H1 (cell line): Measurements from ENCODE around the gene ASCC1. TPM values are rescaled to one million over a fixed set of nuclear protein-coding genes. Genes with fewer than 3 reads are reported as not detected.

Experiments used
- CTCF ChIA-PET: fragments of 300-600 bp; sonication (Branson Sonifier 250); formaldehyde crosslinking; loops from one replicate; lab custom pipeline; 2021; ENCODE audit not compliant: partially characterized antibody; lab: Charles Lee
- POLR2A ChIA-PET: fragments of 300-600 bp; sonication (Branson Sonifier 250); formaldehyde crosslinking; loops from one replicate; lab custom pipeline; 2021; ENCODE audit warnings: inconsistent platforms; ENCODE audit not compliant: partially characterized antibody; lab: Charles Lee
- DNase-seq, 2 experiments: peaks; one replicate each; pipeline versions ENCODE4 v3.0.0 to v3.0.0-alpha.2; 2010 to 2022; ENCODE audit warnings: low spot score in 2 of 2, low read depth in 1 of 2, mixed read lengths in 1 of 2
- FAIRE-seq: peaks from 2 replicates; lab custom pipeline; 2011; peaks lifted over from hg19 to GRCh38; lab: Jason Lieb, UNC
- H2AFZ ChIP-seq: 2 replicates; pipeline ENCODE4 v1.8.1; 2012; ENCODE audit warnings: low read length, inconsistent platforms
- H2AK5ac ChIP-seq: 2 replicates; pipeline ENCODE4 v1.6.1; 2013; ENCODE audit warnings: low read depth, low read length
- H2BK120ac ChIP-seq: replicated peaks from 2 replicates; pipeline ENCODE3; 2013; ENCODE audit warnings: low read depth, low read length, inconsistent platforms
- H2BK12ac ChIP-seq: 2 replicates; pipeline ENCODE4 v1.6.1; 2013; ENCODE audit warnings: low read depth, low read length
- H2BK15ac ChIP-seq: 2 replicates; pipeline ENCODE4 v1.6.1; 2013; ENCODE audit warnings: low read length
- H2BK20ac ChIP-seq: 2 replicates; pipeline ENCODE4 v1.6.1; 2013; ENCODE audit warnings: low read length
- H2BK5ac ChIP-seq: 2 replicates; pipeline ENCODE4 v1.6.1; 2013; ENCODE audit warnings: low read depth, low read length
- H3K14ac ChIP-seq: 2 replicates; pipeline ENCODE4 v1.6.1; 2013; ENCODE audit warnings: inconsistent platforms; ENCODE audit not compliant: insufficient read length
- H3K18ac ChIP-seq: 2 replicates; pipeline ENCODE4 v1.6.1; 2013; ENCODE audit warnings: low read length; ENCODE audit errors: extremely low read depth
- H3K23ac ChIP-seq: 2 replicates; pipeline ENCODE4 v1.6.1; 2013; ENCODE audit warnings: inconsistent platforms; ENCODE audit not compliant: insufficient read length
- H3K23me2 ChIP-seq: 2 replicates; pipeline ENCODE4 v1.6.1; 2013; ENCODE audit warnings: low read depth, low read length
- H3K27ac ChIP-seq: 2 replicates; pipeline ENCODE4 v1.6.1; 2011; ENCODE audit warnings: low read depth, low read length, inconsistent platforms
- H3K27me3 ChIP-seq, 4 experiments: replicated peaks in 1 of 4; 1 replicate in 1 of 4; 2 replicates in 3 of 4; pipeline versions ENCODE4 v1.6.1 to v1.8.1; 2011 to 2013; ENCODE audit warnings: low read length in 3 of 4, mild to moderate bottlenecking in 3 of 4, inconsistent platforms in 2 of 4, mixed read lengths in 2 of 4, moderate library complexity in 1 of 4; ENCODE audit not compliant: control insufficient read depth in 3 of 4, insufficient read depth in 3 of 4; ENCODE audit errors: extremely low read depth in 1 of 4
- H3K36me3 ChIP-seq, 4 experiments: 2 replicates each; pipeline versions ENCODE4 v1.6.1 to v1.8.1; 2011 to 2013; ENCODE audit warnings: mild to moderate bottlenecking in 4 of 4, low read length in 3 of 4, moderate library complexity in 2 of 4, control low read depth in 1 of 4, inconsistent platforms in 1 of 4; ENCODE audit not compliant: insufficient read depth in 4 of 4, control insufficient read depth in 2 of 4
- H3K4ac ChIP-seq: replicated peaks from 2 replicates; pipeline ENCODE3; 2013; ENCODE audit warnings: low read length, low read depth, mixed read lengths, inconsistent platforms; ENCODE audit not compliant: insufficient read length
- H3K4me1 ChIP-seq, 4 experiments: replicated peaks in 1 of 4; 1 replicate in 1 of 4; 2 replicates in 3 of 4; pipeline versions ENCODE4 v1.6.1 to v1.8.1; 2011 to 2013; ENCODE audit warnings: low read length in 3 of 4, inconsistent platforms in 2 of 4, mixed read lengths in 1 of 4; ENCODE audit not compliant: insufficient read depth in 4 of 4, control insufficient read depth in 3 of 4
- H3K4me2 ChIP-seq, 2 experiments: 2 replicates each; pipeline versions ENCODE4 v1.6.1 to v1.8.1; 2011 to 2013; ENCODE audit warnings: low read depth in 2 of 2, low read length in 2 of 2, control low read depth in 1 of 2, inconsistent platforms in 1 of 2, mild to moderate bottlenecking in 1 of 2; ENCODE audit not compliant: insufficient read depth in 1 of 2
- H3K4me3 ChIP-seq, 4 experiments: fragments of 200-600, 300-600 bp in 1 of 4; sonication (generic), shearing (Covaris generic), sonication (Bioruptor Twin) in 1 of 4; 2 replicates each; pipeline versions ENCODE4 v1.5.1 to v1.8.1; 2011 to 2016; ENCODE audit warnings: low read length in 4 of 4, low read depth in 3 of 4, control low read depth in 2 of 4, inconsistent platforms in 2 of 4, mild to moderate bottlenecking in 2 of 4, mixed read lengths in 1 of 4, moderate library complexity in 1 of 4; ENCODE audit not compliant: insufficient read depth in 2 of 4; ENCODE audit errors: extremely low read depth in 1 of 4
- H3K56ac ChIP-seq: replicated peaks from 2 replicates; pipeline ENCODE3; 2013; ENCODE audit warnings: low read depth, mild to moderate bottlenecking, mixed read lengths, low read length, inconsistent platforms; ENCODE audit not compliant: insufficient read length
- H3K79me1 ChIP-seq: 2 replicates; pipeline ENCODE4 v1.6.1; 2013; ENCODE audit warnings: low read depth, low read length, control low read depth
- H3K79me2 ChIP-seq, 2 experiments: 2 replicates each; pipeline versions ENCODE4 v1.6.1 to v1.8.1; 2012 to 2013; ENCODE audit warnings: low read length in 2 of 2, mild to moderate bottlenecking in 2 of 2, inconsistent platforms in 1 of 2; ENCODE audit not compliant: insufficient read depth in 2 of 2, control insufficient read depth in 1 of 2
- H3K9ac ChIP-seq, 4 experiments: replicated peaks in 1 of 4; 1 replicate in 1 of 4; 2 replicates in 3 of 4; pipeline versions ENCODE4 v1.6.1 to v1.8.1; 2011 to 2013; ENCODE audit warnings: low read depth in 3 of 4, low read length in 3 of 4, control low read depth in 2 of 4, mild to moderate bottlenecking in 2 of 4, moderate library complexity in 2 of 4, inconsistent platforms in 1 of 4; ENCODE audit errors: extremely low read depth in 1 of 4
- H3K9me3 ChIP-seq, 2 experiments: 2 replicates each; pipeline versions ENCODE4 v1.6.1 to v1.8.1; 2012 to 2013; ENCODE audit warnings: mild to moderate bottlenecking in 2 of 2, moderate library complexity in 2 of 2, control low read depth in 1 of 2, inconsistent platforms in 1 of 2, low read depth in 1 of 2, low read length in 1 of 2, mixed read lengths in 1 of 2; ENCODE audit not compliant: insufficient read depth in 2 of 2
- H4K20me1 ChIP-seq, 2 experiments: replicated peaks in 1 of 2; 2 replicates each; pipeline versions ENCODE3 to v1.8.1; 2011 to 2013; ENCODE audit warnings: inconsistent platforms in 2 of 2, low read length in 2 of 2, mild to moderate bottlenecking in 1 of 2; ENCODE audit not compliant: insufficient read depth in 2 of 2, control insufficient read depth in 1 of 2
- H4K5ac ChIP-seq: 2 replicates; pipeline ENCODE4 v1.6.1; 2013; ENCODE audit warnings: low read length, low read depth, mixed read lengths, inconsistent platforms; ENCODE audit not compliant: insufficient read length
- H4K8ac ChIP-seq: 2 replicates; pipeline ENCODE4 v1.8.0; 2013; ENCODE audit warnings: mild to moderate bottlenecking, moderate library complexity, low read length, inconsistent platforms; ENCODE audit not compliant: insufficient read depth; ENCODE audit errors: extremely low read depth
- H4K91ac ChIP-seq: replicated peaks from 2 replicates; pipeline ENCODE3; 2013; ENCODE audit warnings: low read length, mixed read lengths, inconsistent platforms; ENCODE audit not compliant: insufficient read length
- BACH1 ChIP-seq: IDR thresholded peaks from 2 replicates; pipeline ENCODE4 v1.6.1; 2012; ENCODE audit warnings: low read length, improper control_type of control experiment
- BCL11A ChIP-seq, 2 experiments: IDR thresholded peaks; one replicate each; pipeline ENCODE4 v1.6.1; 2011; ENCODE audit warnings: low read depth in 2 of 2, low read length in 2 of 2, mild to moderate bottlenecking in 2 of 2
- CBX5 ChIP-seq: fragments of 300-800, 300-1000 bp; sonication (generic); IDR thresholded peaks from 2 replicates; pipeline ENCODE4 v1.7.1; 2016; ENCODE audit warnings: antibody characterized with exemption, low read length, low read depth
- CHD1 ChIP-seq: IDR thresholded peaks from 2 replicates; pipeline ENCODE4 v1.6.1; 2012; ENCODE audit warnings: low read depth, low read length, improper control_type of control experiment
- CREB1 ChIP-seq: IDR thresholded peaks from 2 replicates; pipeline ENCODE4 v1.6.1; 2012; ENCODE audit warnings: inconsistent platforms
- GABPA ChIP-seq: IDR thresholded peaks from 2 replicates; pipeline ENCODE4 v1.6.1; 2011; ENCODE audit warnings: mild to moderate bottlenecking, low read length, moderate library complexity, borderline replicate concordance; ENCODE audit not compliant: insufficient read depth
- JUND ChIP-seq: IDR thresholded peaks from 2 replicates; pipeline ENCODE4 v1.6.1; 2011; ENCODE audit warnings: mild to moderate bottlenecking, improper control_type of control experiment, low read length
- KDM5A ChIP-seq: fragments of 200-600 bp; IDR thresholded peaks from 2 replicates; pipeline ENCODE4 v1.7.1; 2012; ENCODE audit warnings: mild to moderate bottlenecking, low read length, inconsistent platforms, mixed read lengths
- MAFK ChIP-seq: IDR thresholded peaks from 2 replicates; pipeline ENCODE4 v1.6.1; 2012; ENCODE audit warnings: low read depth, mild to moderate bottlenecking, improper control_type of control experiment, low read length
- PHF8 ChIP-seq: fragments of 200-600 bp; sonication (generic); conservative IDR thresholded peaks from 2 replicates; pipeline ENCODE4 v1.7.1; 2012; ENCODE audit warnings: low read depth, mild to moderate bottlenecking, inconsistent platforms, low read length, moderate library complexity
- POLR2AphosphoS5 ChIP-seq: IDR thresholded peaks from 2 replicates; pipeline ENCODE4 v1.6.1; 2011; ENCODE audit warnings: low read depth, low read length
- RFX5 ChIP-seq: IDR thresholded peaks from 2 replicates; pipeline ENCODE4 v1.6.1; 2011; ENCODE audit warnings: low read depth, low read length, improper control_type of control experiment, borderline replicate concordance
- SIN3A ChIP-seq, 2 experiments: IDR thresholded peaks in 1 of 2; conservative IDR thresholded peaks in 1 of 2; 2 replicates each; pipeline ENCODE4 v1.6.1; 2011 to 2012; ENCODE audit warnings: low read length in 2 of 2, improper control_type of control experiment in 1 of 2, low read depth in 1 of 2, mild to moderate bottlenecking in 1 of 2
- SIRT6 ChIP-seq: IDR thresholded peaks from one replicate; pipeline ENCODE4 v1.7.1; 2012; ENCODE audit warnings: low read length, inconsistent platforms
- SIX5 ChIP-seq: IDR thresholded peaks from 2 replicates; pipeline ENCODE4 v1.6.1; 2011; ENCODE audit warnings: mild to moderate bottlenecking, low read depth, low read length
- WGBS, 2 experiments: shearing (Covaris generic) in 1 of 2; methylation state at CpG; one replicate each; pipeline versions ENCODE4 v1.1.6 to v1.1.7; 2013 to 2015; ENCODE audit warnings: low lambda C conversion rate in 2 of 2, mixed read lengths in 2 of 2, inconsistent platforms in 1 of 2, low coverage in 1 of 2, missing lambda C conversion rate in 1 of 2; ENCODE audit not compliant: insufficient replicate concordance in 2 of 2, insufficient coverage in 1 of 2, insufficient read length in 1 of 2; ENCODE audit errors: extremely low coverage in 1 of 2, missing lambda C conversion rate in 1 of 2; 5-methylcytosine and 5-hydroxymethylcytosine counted together
- polyA plus RNA-seq, 7 experiments: library from polyadenylated mRNA; depleted of rRNA in 3 of 7; stranded (reverse) in 5 of 7; unstranded in 2 of 7; fragments of >200 nt in 5 of 7; fragments of 200-250 nt in 2 of 7; gene quantifications; 1 replicate in 5 of 7; 2 replicates in 1 of 7; 4 replicates in 1 of 7; pipeline versions ENCODE4 v1.2.1 to v1.2.3, GENCODE V29; 2011 to 2013; ENCODE audit warnings: missing spikeins in 2 of 7, mixed read lengths in 2 of 7
- total RNA-seq: library from RNA; stranded (reverse); fragmentation: NEBNext Ultra II Directional; extraction: Animal tissue kit (Norgen Biotek cat#: 25700); gene quantifications from 2 replicates; pipeline ENCODE4 v1.2.1, GENCODE V29; 2021

ASCC1 gene
- total and polyA plus RNA-seq, 2 of the 8 experiments (the other 6 are each of a cell fraction or from before 2014, with no cell fraction given), result 25.6 to 35.8 TPM

GRCh38 chr10:72220637-72221036, 4.6 kb upstream of the ASCC1 start:
- Histone ChIP-seq H3K27me3 (no peaks in the 10 kb centered on the region), H4K5ac (no peak overlapping the region), H3K36me3 (peaks cover 5 to 16% (median 11%) of the 10 kb centered on the region in 4 experiments; a peak in 7 of 8 replicates), H3K56ac (no peak overlapping the region), H3K4me1 (peaks cover 0 to 4% (median 3%) of the 10 kb centered on the region in 4 experiments; a peak in 2 of 7 replicates), H3K4me3 (no peak overlapping the region), H2BK20ac (no peak overlapping the region), H4K20me1 (peaks cover 0 to 2% of the 10 kb centered on the region in 2 experiments), H3K23ac (no peak overlapping the region), H2BK120ac (no peak overlapping the region), H3K79me2 (peaks cover 6 to 48% of the 10 kb centered on the region in 2 experiments), H2BK5ac (no peak overlapping the region), H3K4me2 (no peak overlapping the region), H3K14ac (no peak overlapping the region), H3K27ac (no peak overlapping the region), H4K8ac (no peak overlapping the region), H4K91ac (no peak overlapping the region), H2AFZ (no peak overlapping the region), H3K4ac (no peak overlapping the region), H2AK5ac (no peak overlapping the region), H3K18ac (no peak overlapping the region), H3K9me3 (no peaks in the 10 kb centered on the region), H3K79me1 (peaks cover 5% of the 10 kb centered on the region; the same call in 1 of the 2 replicates), H3K9ac (no peak overlapping the region), H2BK15ac (no peak overlapping the region), H2BK12ac (no peak overlapping the region), H3K23me2 (peaks cover under 1% of the 10 kb centered on the region; the same call in 1 of the 2 replicates)
- no peak for DNase-seq
- TF ChIP-seq MAFK (no peak), SIN3A (conservative IDR thresholded peaks at IDR 0.05 in 1 of 2, IDR thresholded peaks at IDR 0.05 in 1 of 2; ENCODE audit: low read depth in 1 of 2, low read length in 2 of 2) (no peak), CBX5 (no peak), BACH1 (no peak), JUND (no peak), SIRT6 (no peak), KDM5A (no peak), CHD1 (no peak), POLR2AphosphoS5 (no peak), BCL11A (IDR thresholded peaks at IDR 0.05; ENCODE audit: low read depth in 2 of 2, low read length in 2 of 2) (no peak), CREB1 (no peak), GABPA (no peak), SIX5 (no peak), PHF8 (no peak), RFX5 (no peak)
- FAIRE-seq, result no peak
- ChIA-PET CTCF (interaction anchor here (0.8 to 5.0 kb wide), 5 partner anchors 88 to 172 kb away, joined by 3 to 39 read pairs (median 7); no protein-coding TSS in a partner anchor), POLR2A (interaction anchor here (0.7 to 1.1 kb wide), 2 partner anchors 53 to 147 kb away, joined by 5 read pairs; no protein-coding TSS in a partner anchor)
- 95% methylated on average over 7 of the region's 8 CpGs; no CpG with 5 or more reads in 1 of the 2 experiments for WGBS, 2 experiments
